ENCODE data around the gene TMEM252.
A peak's percentile ranks its signal among the peaks of the same experiment; 100 is the strongest.

Gene TMEM252, protein sequence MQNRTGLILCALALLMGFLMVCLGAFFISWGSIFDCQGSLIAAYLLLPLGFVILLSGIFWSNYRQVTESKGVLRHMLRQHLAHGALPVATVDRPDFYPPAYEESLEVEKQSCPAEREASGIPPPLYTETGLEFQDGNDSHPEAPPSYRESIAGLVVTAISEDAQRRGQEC

DNA sequence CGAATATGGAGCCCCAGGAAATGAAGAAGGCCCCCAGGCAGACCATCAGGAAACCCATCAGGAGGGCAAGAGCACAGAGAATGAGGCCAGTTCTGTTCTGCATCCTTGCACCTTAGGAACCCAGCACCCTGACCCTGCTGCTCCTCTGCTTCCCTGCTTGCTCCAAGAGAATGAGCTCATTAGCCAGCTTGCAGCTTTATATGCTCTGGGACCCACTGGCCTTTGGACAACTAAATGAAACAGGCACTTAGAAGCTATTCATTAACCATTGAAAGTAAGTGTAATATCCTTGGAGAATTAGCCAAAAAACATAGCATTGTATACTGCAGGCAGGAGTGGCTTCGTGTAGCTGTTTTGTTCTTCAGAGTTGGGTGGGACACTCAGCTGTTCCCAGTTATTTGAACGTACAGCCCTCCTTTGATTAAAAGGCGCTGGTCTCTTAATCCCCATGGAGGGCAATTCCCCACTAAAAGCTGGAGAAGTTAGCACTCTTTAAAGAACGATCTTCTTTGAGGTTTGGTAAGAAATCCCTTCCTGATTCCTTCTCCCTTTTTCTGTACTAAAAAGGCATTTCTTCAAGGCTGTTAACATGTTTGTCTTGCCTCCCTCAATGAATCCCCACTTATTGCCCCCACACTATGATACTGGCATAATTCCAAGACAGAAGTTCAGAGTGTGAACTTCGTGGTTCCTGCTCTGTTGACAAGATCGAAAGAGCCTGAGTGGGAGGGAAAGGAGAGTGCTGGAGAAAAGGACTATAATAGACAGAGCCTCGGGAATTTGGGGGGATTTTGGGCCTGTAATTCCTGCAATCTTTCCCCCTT is at the start of gene TMEM252:
Gene TMEM252 (minus strand): TSS at position 172 of the 824 bp plus-strand sequence. CDS start 69 bp downstream, at position 103.
- TF ChIP-seq, protein P1, sequence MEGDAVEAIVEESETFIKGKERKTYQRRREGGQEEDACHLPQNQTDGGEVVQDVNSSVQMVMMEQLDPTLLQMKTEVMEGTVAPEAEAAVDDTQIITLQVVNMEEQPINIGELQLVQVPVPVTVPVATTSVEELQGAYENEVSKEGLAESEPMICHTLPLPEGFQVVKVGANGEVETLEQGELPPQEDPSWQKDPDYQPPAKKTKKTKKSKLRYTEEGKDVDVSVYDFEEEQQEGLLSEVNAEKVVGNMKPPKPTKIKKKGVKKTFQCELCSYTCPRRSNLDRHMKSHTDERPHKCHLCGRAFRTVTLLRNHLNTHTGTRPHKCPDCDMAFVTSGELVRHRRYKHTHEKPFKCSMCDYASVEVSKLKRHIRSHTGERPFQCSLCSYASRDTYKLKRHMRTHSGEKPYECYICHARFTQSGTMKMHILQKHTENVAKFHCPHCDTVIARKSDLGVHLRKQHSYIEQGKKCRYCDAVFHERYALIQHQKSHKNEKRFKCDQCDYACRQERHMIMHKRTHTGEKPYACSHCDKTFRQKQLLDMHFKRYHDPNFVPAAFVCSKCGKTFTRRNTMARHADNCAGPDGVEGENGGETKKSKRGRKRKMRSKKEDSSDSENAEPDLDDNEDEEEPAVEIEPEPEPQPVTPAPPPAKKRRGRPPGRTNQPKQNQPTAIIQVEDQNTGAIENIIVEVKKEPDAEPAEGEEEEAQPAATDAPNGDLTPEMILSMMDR (conservative IDR thresholded peaks at IDR 0.05; ENCODE audit: low read depth, low read length), result no peak
- DNase-seq (ENCODE audit: low read depth), result no peak
- no peak within 1 kb of the TSS for H3K4me3 ChIP-seq (ENCODE audit: low read length)

DNA sequence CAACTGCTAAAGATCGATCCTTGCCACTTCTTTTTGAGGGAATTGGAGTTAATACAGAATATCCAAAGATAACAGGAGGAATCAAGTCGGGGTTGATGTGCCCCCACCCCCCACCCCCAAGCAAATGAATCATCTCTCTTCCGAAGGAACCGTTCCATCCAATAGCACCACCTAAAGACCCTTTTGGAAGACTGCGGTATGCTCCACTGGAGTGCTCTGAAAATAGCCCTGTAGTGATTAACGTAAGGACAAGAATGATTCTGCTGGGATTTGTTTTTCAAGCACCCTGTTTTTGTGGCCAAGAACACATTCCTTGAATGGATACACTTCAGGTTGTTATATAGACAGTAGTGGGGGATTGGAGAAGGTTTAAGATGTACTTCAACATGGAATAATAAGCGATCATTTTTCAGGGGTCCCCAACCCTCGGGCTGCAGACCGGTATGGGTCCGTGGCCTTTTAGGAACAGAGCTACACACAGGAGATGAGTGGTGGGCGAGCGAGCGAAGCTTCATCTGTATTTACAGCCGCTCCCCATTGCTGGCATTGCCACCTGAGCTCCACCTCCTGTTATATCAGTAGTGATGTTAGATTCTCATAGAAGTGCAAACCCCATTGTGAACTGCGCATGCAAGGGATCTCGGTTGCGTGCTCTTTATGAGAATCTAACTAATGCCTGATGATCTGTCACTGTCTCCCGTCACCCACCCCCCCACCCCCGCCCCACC is 44.5 kb upstream of the TMEM252 start:
- TF ChIP-seq, protein P1 (conservative IDR thresholded peaks at IDR 0.05; ENCODE audit: low read depth, low read length), result peak; percentile 27
- H3K4me3 ChIP-seq (ENCODE audit: low read length), result no peak overlapping the region

DNA sequence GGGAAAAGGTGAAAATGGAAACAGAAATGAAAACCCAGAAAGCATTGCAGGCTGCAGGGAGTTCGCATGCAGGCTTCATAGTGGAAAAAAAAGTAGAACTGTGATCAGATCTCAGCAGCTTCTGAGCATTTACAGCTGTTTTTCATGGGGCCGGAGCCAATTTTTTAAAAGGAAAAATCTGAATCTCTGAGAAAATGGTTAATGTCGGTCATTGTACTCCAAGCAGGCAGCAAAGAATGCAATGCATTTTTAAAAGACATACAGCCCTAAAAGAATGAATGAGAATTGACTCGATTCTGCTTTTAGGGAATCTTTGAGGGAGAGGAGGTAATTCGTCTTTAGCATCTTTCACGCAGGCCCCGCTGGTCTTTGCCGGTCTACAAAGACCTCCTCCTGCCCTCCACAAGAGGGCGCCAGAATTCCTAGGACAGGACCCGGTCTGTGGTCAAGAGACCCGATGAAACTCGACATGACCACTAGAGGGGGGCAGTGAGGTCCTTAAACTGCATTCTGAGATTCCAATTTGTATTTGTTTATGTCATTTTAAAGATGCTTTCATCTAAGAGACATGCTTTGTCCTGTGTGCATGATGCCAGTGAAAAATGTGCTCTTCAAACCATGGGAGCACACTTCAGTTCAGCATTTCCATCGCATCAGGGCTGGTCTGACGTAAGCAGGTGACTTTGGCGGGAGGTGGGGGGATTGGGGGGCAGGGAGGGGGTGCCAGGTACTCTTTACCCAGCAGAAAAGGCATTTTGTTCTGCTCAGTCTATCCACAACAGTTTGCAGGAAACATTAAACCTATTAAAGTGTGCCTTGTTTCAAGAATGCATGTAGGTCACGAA is 43.7 kb upstream of the TMEM252 start:
- H3K4me3 ChIP-seq (ENCODE audit: low read length), result no peak overlapping the region
- TF ChIP-seq, protein P1 (conservative IDR thresholded peaks at IDR 0.05; ENCODE audit: low read depth, low read length), result peak; percentile 100
- peak; percentile 51 for DNase-seq (ENCODE audit: low read depth)

More for the DNA sequence above, 44.5 kb upstream of the TMEM252 start:
- DNase-seq (ENCODE audit: low read depth), result no peak

DNA sequence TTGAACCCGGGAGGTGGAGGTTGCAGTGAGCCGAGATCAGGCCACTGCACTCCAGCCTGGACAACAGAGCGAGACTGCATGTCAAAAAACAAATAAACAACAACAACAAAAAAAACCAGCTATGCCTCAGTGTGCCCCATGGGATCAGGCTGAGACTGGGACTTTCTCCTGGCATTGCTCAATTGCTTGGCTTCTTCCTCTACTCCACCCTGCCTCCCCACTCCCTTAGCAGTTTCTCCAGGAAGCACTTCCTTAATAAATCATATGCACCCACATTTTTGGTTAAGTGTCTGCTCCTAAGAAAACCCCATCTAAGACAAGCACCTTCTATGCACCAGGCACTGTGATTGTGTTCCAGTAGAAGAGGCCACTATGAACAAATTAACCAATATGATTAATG is 41.0 kb upstream of the TMEM252 start:
- no peak for DNase-seq (ENCODE audit: low read depth)
- TF ChIP-seq, protein P1 (conservative IDR thresholded peaks at IDR 0.05; ENCODE audit: low read depth, low read length), result no peak
- H3K4me3 ChIP-seq (ENCODE audit: low read length), result no peak overlapping the region

DNA sequence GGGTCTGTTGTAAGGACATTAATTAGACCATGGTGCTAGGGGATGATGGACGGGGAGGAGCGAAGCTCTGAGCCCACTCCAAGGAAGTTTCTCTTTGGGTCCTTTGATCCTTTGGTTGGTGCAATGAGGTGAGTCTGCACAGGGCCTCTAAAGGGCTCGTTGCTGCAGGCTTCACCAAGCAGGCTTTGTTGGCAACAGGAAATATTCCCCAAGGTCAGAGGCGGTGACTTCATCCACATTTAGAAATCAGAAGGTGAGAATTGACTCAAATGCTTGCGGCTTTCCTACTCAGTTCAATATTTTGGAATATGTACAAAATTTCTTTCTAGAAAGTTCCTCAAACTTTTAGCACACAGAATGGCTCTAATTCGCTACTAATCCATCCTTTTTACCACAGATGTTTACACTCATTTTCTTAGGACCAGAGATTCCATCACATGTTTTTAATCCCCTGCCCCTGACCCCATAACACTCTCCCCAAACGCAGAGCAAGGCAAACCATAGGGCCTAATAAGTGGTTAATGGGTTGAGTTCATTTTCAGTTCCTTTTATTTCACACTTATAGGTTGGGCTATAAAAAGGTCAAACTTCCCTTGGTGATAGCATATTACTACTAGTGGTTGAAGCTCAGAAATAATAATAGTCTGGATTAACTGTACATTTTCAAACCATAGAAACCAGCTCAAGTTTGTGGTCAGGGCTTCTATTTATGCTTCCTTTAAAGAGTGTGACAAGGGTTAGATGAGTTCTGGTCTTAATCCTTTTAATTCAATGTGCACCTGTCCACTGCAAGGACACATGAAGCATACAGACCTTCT is 37.3 kb upstream of the TMEM252 start:
- H3K4me3 ChIP-seq (ENCODE audit: low read length), result no peak overlapping the region
- no peak for DNase-seq (ENCODE audit: low read depth)
- TF ChIP-seq, protein P1 (conservative IDR thresholded peaks at IDR 0.05; ENCODE audit: low read depth, low read length), result no peak

DNA sequence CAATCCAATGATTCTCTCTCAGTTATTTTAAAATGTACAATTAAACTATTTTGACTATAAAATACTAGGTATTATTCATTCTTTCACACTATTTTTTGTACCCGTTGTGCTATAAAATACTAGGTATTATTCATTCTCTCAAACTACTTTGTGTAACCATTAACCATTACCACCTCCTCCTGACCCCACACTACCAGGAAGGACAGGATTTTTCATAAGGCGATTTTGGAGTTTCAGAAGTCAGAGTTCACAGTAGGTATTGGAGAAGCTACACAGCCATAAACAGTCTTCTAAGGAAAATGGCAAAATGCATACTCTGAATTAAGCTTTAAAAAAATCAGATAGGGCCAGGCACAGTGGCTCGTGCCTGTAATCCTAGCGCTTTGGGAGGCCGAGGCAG is 35.1 kb upstream of the TMEM252 start:
- TF ChIP-seq, protein P1 (conservative IDR thresholded peaks at IDR 0.05; ENCODE audit: low read depth, low read length), result no peak
- DNase-seq (ENCODE audit: low read depth), result no peak
- no peak overlapping the region for H3K4me3 ChIP-seq (ENCODE audit: low read length)

All from retinal pigment epithelial cell (primary cell).